Stimulated activated CD8-positive, alpha-beta memory T cell treated with anti-CD3 and anti-CD28 coated beads, Interleukin-15, amount 100 ng/mL, for 24 hours (primary cell): ENCODE results near the gene KRTDAP.

ENCODE experiments used
- DNase-seq: peaks from one replicate; pipeline ENCODE4 v3.0.0-alpha.2; 2020; ENCODE audit warnings: low read depth

KRTDAP gene

DNA sequence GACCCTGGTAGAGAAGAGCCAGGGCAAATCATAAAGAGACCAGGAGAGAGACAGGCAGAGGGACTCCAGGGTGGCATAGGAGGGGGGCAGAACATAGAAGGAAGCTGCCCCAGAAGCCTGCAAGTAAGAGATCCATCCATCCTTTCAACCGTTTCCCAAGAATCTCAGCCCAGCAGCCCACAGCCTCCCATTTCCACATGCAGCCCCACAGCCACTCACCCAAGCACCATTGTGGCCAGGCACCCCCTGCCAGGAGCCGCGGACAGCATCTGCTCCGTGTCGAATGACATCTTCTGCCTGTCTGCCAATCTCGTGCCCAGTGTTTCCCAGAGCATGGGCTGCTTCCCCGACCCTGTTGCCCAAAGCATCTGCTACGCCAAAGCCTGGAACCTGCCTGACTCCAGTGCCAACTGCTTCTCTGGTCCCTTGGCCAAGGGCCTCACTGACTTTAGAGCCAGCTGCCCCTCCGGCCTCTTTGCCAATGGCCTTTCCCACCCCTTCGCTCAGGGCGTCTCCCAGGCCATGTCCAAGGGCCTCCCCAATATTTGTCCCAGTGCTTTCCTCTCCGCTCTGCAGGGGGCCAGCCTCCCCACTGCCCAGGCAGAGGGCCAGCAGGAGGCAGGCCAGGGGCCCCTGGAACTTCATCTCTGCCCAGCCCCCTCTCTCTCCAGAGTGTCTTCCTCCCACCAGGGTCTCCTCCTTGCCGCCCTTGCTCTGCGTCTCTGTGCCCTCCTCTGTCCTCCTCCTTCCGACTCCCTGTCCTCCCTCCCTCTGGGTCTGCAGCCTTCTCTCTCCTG, 22.8 kb upstream of the KRTDAP start:
- no peak for DNase-seq

DNA sequence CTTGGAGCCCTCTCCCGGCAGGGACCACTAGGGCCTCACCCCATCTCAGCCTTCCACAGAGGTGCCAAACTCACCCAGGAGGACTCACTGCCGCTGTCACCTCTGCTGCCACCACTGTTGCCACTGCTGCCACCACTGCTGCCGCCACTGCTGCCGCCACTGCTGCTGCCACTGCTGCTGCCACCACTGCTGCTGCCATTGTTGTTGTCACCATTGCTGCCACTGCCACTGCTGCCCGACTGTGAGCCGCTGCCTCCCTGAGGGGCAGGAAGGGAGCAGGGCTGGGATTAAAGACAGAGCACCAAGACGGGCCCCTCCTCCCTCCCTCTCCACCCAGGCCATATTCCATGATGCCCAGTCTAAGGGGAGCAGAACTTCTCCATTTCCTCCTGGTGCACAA, 21.1 kb upstream of the KRTDAP start:
- DNase-seq: no peak

DNA sequence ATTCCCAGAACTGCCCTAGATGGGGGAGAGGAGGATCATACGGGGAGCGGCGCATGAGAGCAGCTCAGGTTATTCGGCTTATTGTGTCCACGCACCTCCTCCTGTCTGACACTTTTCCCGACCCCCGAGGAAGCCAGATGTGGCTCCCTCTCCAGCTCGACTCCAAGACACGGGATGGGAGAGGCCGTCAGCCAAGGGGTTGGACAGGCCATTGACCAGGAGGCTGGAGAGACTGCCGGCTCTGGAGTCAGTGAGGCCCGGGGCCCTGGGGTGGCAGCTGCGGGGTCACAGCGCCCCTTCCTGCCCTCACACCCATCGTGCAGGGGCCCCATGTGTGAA, 20.3 kb upstream of the KRTDAP start:
- no peak for DNase-seq

DNA sequence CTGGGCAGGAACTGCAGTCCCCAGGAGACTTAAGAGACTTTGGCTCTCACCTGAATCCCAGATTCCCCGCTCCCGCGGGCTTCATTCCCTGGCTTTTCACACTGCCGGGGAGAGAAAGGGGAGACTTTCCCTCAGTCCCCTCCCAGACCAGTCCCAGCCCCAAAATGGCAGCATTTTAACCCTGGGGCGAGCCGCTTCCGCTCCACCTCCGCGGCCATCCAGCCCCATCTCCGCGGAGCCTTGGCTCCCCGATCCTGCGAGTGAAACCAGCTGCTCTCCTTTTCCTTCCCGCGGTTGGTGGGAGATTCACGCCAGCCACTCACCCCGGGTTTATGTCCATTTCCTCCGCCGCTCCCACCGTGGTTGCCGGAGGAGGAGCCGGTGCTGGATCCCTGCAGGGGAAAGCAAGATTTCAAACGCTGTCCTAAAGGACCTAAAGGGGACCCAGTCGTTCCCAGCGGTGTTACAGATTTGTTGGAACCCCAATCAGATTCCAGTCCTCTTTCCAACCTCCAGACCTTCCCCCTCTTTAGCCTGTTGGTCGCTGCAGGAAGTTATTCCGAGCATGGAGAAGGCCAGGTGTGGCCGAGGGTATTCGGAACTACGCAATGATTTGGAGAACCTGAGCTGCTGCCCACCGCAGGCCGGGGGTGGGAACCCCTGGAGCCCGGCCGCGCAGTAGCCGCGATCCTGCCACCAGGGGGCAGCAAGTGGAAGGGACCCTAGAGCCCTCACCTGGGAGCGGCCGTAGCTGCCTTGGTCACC, 19.8 kb upstream of the KRTDAP start:
- DNase-seq: peak; percentile 69

DNA sequence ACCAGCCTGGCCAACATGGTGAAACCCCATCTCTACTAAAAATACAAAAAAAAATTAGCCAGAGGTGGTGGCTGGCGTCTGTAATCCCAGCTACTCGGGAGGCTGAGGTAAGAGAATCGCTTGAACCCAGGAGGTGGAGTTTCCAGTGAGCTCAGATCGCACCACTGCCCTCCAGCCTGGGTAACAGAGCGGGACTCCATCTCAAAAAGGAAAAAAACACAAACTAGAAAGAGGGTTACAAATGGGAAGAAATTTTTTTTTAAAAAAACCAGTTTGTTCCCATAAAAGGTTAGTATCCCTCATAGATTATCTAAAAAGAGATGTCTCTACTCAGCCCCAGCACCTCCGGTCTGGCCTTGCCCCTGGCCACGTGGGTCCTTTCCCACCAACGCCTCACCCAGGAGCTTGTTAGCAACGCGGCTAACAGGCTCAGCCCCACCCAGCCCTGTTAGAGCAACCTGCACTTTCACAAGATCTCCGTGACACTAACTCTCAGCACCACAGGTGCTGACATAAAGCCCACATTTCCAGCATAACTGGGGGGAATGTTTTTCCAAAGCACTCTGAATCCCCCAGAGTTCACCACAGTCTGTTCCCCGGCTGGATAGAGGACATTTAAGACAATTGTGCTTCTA, 18.9 kb upstream of the KRTDAP start:
- DNase-seq: no peak

DNA sequence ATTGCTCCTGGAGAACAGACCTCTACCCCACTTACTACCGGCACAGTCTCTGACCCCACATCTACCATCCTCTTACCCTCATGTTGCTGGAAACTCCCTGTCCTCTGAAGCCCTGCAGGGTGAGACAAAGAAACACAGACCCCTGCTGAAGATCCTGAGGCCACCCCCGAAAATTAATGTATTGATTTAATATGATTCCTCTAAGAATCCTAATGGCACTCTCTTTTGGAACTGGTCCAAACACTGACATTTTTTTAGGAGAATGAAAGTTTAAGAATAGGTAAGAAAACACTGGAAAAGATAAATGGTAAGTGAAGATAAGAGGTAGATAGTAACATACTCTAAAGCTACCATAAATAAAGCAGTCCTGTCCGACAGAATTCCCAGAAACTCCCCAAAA, 17.9 kb upstream of the KRTDAP start:
- DNase-seq: no peak

DNA sequence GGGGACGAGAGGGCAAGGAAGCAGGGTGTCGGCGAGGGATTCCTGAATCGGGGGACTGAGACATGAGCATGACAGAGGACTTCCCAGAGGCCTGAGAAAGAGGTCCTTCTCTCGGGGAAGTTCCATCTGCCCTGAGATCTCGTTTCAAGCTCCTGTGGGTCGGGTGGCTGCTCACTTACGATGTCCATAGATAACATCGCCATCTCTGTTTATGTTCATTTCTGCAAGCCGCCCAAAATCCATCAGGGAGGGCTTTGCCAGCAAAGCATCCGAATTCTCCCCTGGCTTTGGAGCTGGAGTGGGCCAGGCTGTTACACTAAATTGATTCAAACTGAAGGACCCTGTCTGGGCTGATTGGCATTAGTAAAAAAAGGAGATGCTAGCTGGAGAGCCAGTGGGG, 17.3 kb upstream of the KRTDAP start:
- DNase-seq: no peak

DNA sequence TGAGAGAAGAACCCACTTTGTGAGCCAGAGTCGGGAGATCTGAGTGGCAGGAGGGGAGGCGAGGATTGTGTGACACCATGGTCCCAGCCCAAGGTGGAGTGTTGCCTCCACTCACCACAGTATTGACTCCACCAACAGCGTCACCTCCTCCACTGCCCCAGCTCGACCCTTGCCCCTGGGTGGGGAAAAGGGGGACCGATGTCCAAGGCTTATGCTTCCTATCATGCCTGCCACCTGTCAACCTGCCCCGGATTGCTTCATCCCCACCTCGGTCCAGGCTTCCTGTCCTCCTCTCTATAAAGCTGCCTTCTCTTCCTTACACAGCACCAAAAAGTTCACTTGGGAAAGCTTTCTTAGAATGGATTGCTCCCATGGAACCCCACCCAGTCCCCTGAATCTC, 15.7 kb upstream of the KRTDAP start:
- no peak for DNase-seq

DNA sequence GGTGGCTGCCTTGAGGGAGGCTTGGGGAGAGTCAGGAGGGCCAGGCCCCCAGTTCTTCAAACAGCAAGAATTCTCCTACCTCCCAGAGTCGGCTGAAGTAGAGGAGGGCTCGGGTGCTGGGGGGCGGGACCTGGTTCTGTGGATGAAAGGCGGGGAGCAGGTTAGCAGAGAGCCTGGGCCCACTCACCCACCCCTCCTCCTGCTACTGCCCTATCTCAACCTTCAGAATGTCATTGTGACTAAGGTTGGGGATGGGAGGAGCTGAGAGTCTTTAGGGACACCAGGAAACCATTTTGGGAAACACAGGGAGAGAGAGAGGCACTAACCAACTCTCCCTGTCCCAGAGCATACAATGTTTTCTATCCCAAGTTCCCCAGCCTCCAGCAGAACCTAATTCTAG, 12.5 kb upstream of the KRTDAP start:
- DNase-seq: no peak

DNA sequence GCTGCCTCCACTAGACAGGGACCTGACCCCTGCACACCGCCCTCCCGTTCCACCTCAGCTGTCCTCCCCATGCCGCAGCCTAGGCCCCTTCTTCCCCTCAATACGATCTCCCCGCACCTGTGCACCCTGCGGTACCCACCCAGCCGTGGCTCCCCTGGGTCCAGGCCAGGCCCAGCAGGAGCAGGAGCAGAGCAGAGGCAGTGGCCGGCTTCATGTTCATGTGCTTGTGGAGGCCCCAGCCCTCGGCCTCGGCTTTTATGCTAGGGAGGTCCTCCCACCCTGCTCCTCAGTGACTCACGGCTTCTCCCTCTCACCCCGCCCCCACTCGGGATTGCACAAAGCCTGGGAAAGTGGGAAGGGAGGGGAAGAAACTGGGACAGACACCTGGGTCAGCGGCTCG, 11.4 kb upstream of the KRTDAP start:
- DNase-seq: no peak

DNA sequence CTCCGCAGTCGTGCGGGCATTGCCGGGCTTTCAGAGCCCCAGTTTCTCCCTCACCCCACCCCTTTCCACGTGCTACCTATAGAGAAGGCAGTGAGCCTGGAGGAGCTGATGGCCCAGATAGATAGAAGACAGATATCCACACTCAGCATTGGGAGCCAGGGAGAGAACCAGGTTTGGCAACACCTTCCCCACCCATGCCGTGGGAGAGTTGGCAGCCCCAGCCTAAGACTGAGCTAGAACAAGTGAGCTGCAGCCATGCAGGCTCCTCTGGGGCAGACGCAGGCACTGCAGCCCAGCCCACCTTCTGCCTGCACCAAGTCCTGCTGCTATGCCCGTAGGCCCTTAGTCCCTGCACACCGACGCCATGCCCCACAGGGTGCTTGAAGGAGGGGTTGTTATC, 10.3 kb upstream of the KRTDAP start:
- no peak for DNase-seq

DNA sequence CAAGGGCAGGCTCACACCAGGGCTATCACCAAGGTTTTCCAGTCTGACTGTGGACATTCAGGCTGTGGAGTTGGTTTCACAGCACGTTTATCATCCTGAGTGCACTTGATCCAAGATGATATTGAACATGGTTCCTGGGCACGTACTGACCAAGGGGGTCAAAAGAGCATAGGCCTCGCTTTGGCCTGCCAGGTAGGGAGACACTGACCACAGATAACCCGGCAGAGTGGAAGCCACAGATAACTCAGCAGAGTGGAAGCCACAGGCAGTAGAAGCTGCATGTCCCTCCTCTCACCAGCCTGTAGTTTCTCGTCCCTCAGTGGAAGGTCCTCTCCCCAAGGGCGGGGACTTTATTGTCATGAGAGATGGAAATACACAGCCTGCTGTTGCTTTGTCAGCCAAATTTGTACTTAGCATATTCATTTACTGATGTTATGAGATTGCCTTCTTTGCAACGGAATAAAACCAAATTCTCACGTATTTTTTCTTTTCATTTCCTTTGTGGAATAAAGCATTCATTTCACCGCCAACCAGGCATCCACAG, 8.8 kb upstream of the KRTDAP start:
- no peak for DNase-seq

DNA sequence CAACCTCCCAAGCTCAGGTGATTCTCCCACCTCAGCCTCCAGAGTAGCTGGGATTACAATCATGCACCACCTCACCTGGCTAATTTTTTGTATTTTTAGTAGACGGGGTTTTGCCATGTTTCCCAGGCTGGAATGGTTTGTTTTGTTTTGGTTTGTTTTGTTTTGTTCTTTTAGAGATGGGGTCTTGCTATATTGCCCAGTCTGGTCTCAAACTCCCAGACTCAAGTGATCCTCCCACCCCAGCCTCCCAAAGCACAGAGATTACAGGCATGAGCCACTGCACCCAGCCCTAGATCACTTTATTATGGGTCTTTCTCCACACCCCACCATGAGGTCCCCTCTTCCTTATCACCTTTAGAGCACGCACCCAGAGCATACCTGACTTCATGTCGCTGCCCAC, 8.0 kb upstream of the KRTDAP start:
- no peak for DNase-seq

DNA sequence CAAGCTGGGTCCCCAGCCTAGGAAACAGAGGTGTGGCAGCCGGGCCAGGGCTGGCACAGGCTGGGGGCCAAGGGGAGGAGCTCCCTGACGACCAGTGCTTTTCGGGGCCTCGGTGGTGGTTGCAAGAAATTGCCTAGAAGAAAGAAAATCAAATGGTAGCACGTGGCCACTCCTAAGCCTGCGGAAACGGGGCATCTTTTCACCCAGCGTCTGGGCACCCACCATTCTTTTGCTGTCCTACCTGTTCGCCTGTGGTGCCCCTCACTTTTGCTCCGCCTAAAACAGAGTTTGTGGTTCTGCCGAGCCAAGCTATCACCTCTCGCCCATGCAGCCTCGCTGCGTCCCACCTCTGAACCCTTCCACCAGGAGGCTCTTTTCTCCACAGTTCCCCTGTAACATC, 7.1 kb upstream of the KRTDAP start:
- no peak for DNase-seq

DNA sequence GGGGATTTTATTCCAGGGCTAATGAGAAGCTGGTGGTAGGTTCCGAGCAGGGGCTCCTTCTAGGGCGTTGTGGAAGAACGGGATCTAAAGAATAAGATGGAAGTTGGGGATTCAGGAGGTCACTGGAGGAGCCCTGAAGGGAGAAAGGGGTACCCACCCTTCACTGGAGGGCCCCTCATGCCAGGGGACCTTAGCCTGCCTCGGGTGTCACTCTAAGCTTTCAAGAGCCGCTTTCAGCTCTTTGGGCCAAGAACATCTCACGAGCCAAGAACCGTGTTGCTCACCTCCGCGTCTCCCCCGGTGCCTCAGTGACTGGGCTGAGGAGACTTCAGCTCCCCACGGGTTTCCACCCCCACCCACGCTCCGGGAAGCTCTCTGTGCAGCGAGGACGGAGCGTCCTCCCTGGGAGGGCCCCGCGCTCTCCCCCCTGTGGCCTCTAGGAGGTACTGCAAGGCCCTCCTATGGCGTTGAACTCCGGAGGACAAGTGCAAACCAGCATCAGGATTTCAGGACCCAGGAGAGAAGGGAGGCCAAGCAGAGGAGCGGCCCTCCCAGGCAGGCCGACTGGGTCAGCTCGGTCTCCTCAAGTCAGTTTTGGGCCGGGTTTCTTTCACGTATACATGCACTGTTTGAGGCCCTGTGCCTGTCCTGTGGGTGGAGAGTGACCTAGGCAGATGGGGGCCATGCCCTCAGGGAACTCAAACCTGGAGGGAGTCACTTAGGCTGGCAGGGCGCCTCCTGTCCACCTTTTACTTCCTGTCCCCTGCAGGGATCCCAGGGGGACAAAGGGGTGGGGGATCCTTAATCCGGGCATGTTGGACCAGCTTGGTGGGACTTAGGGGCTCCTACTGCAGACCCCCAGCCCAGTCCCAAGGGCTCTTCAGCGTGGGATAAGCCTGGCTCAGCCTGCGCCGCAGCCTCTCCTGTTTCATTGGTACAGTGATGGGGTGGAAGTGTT, 5.1 kb upstream of the KRTDAP start:
- peak; percentile 61 for DNase-seq

DNA sequence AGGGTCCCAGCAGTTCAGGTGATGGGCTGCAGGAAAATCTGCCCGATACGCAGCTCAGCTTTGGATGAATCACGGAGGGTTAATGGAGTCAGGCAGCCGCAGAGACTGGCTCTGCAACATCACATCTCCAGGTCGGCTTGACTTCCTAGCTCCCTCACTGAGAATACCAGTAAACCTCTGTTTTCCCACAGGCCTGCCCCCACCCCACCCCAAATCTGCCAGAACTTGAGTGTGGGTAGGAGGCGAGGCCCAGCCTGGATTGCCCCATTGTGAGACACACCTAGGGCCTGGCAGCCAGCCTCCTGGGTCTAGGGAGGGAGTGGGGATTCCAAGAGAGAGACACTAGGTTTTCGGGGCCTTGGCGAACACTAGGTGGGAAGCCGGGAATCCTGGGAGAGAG, 3.7 kb upstream of the KRTDAP start:
- DNase-seq: no peak

DNA sequence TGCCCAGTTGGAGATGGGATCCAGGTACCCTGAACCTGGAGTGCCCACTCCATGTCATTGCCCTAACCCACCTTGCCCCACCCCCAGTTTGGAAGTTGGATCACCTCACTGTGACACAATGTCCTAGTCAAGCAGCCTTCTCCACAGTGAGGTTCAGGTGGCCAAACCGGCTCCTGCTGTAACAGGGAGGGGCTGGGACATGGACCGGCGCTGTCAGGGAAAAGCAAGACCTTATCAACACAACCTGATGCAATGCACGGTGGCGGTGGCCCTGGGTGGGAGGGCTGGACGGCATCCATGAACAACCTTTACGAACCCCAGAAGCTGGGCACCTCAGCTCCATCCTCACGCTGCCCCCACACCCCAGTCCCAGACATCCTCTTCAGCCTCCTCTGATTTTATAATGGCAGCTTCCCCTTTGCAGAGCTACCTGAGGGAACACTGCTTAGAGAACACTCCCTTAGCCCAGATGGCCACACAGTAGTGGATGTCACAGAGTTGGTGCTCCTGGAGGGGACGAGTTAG, 1.6 kb upstream of the KRTDAP start:
- DNase-seq: no peak

DNA sequence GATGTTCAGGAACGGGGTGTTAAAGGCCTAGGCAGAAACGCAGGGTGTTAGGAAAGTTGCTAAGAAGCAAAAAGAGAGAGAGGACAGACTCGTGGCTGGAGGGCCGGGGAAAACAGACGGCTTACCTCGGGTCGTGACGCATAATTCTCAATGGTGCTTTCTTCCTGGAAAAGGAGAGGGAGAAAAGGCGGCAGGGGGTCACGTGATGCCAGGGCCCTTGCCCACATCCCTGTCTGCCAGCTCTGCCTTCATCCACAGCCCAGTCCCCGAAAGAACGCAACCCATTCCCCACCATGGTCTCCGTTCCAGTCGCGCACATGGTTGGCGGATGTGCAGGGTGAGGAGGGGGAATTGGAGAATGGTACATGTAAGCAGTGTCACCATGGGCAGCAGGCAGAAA, 1.6 kb downstream of the KRTDAP start:
- no peak for DNase-seq

DNA sequence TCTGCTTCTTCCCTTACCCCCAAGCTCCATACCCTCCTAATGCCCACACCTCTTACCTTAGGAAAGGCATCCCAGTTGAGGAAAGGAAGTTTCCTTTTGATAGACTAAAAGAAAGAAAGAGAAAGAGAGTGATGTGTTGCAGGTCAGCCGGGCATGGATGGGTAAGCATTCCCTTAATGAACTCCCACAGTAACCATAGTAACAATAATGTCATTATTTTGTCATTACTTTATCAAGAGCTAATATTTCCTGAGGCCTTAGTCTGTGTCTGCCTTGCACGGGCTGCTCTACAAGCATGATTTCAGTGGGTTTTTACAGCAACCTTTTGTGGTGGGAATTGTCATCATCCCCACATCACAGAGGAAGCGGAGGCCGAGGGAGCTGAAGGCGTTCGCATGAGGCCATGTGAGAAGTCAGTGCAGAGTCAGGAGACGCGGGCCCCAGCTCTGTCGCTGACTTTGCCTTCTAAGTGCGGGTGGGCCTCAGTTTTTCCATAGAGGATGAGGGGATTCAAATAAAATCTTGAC, 2.5 kb downstream of the KRTDAP start:
- DNase-seq: no peak

DNA sequence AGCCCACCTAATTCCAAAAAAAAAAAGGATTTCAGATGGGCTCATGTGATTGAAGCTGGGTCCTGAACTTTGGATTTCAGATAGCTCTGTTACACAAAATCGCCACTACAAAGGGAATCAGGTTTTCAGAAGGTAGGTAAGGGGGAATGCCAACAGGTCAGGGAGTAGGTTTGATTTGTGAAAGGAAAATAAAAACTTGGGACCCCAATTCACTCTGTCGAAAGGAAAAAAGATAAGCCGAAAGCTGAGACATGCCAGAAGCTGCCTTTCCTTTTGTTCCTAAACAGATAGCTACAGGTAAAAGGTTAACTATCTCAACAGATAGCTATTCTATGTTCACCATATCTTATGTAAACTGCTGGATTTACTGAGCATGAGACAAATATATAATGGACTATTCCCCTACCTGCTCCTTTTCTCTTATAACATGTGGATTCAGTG, 4.0 kb downstream of the KRTDAP start:
- DNase-seq: no peak
